Tibial nerve (tissue), 4 donors: Measurements from ENCODE around the gene RAB35. TPM values are rescaled to one million over a fixed set of nuclear protein-coding genes. Genes with fewer than 3 reads are reported as not detected.

Experiments used
- DNase-seq, 2 donors: peaks; one replicate each; pipeline ENCODE4 v3.0.0-alpha.2; 2019; ENCODE audit warnings: low spot score in 2 of 2
- H3K27ac ChIP-seq, 4 donors: fragments of 200-600 bp; sonication (generic) in 3 of 4; one replicate each; pipeline ENCODE4 v1.5.1; 2017 to 2019; ENCODE audit warnings: mild to moderate bottlenecking in 1 of 4
- H3K27me3 ChIP-seq, 2 donors: fragments of 200-600 bp; sonication (generic) in 1 of 2; one replicate each; pipeline versions ENCODE4 v1.5.1 to v1.6.0; 2017 to 2019
- H3K36me3 ChIP-seq, 3 donors: fragments of 200-600 bp; sonication (generic); one replicate each; pipeline ENCODE4 v1.5.1; 2018 to 2019
- H3K4me1 ChIP-seq, 4 donors: fragments of 200-600 bp; sonication (generic) in 3 of 4; one replicate each; pipeline ENCODE4 v1.5.1; 2017 to 2019
- H3K4me3 ChIP-seq, 4 donors: fragments of 200-600 bp; sonication (generic) in 3 of 4; one replicate each; pipeline ENCODE4 v1.5.1; 2017 to 2019; ENCODE audit warnings: mild to moderate bottlenecking in 1 of 4, moderate library complexity in 1 of 4
- H3K9me3 ChIP-seq, 4 donors: fragments of 200-600 bp; sonication (generic) in 3 of 4; one replicate each; pipeline ENCODE4 v1.5.1; 2017 to 2019
- EP300 ChIP-seq, 2 donors: sonication (generic); formaldehyde crosslinking; IDR thresholded peaks; one replicate each; pipeline ENCODE4 v1.6.1; 2017; ENCODE audit warnings: antibody characterized with exemption in 2 of 2, mild to moderate bottlenecking in 1 of 2
- POLR2A ChIP-seq, 2 donors: fragments of 450-650 bp; IDR thresholded peaks; one replicate each; pipeline ENCODE4 v1.6.1; 2017; ENCODE audit warnings: antibody characterized with exemption in 2 of 2, mild to moderate bottlenecking in 2 of 2, moderate library complexity in 2 of 2
- WGBS, 2 donors: methylation state at CpG; one replicate each; pipeline ENCODE4 v1.1.5; 2018; 5-methylcytosine and 5-hydroxymethylcytosine counted together
- total RNA-seq, 4 donors: library from RNA; depleted of rRNA; stranded (reverse); fragments of >200 nt; gene quantifications; one replicate each; pipeline ENCODE4 v1.1.0, GENCODE V29; 2016
- TF ChIP-seq, protein P1 (sequence below), 5 experiments: fragments of 200-600 bp in 3 of 5; fragments of 450-650 bp in 2 of 5; sonication (generic) in 3 of 5; IDR thresholded peaks; one replicate each; pipeline ENCODE4 v1.5.1; 2016 to 2019; ENCODE audit warnings: antibody characterized with exemption in 5 of 5, mild to moderate bottlenecking in 3 of 5, moderate library complexity in 2 of 5

The RAB35 gene
- total RNA-seq, 4 donors from 2014 or later: 22.8 to 30.8 (median 26.2) TPM

DNA sequence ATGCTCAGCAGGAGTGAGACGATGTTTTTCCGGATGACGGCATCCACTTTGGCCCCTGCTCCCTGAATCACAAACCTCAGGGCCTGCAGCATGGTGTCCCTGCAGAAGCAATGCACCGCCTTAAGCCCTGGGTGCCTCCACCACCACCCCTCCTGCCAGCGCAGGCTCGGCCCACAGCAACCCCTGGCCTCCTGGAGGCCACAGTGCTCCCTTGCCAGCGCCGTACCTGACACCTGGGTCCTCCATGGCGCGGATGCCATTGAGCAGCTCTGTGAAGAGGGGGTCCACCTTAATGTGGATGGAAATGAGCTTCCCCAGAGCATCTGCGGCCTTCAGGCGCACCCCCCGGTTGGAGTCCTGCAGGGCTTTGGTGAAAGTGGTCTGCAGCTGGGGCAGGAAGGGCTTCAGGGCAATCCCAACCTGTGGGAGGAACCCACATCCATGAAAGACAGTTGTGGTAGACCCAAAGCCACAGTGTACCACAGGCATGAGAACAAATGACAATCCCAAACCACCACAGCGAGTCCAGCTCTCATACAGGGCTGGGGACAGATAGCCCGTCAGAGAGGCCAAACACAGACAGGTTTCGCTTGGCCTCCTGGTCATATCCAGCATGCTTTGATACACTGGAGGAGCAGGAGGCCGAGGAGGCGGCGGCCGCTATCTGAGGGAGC is 17.9 kb upstream of the RAB35 start:
- no peak for DNase-seq
- H3K27ac ChIP-seq: no peak overlapping the region
- no peaks in the 10 kb centered on the region for H3K27me3 ChIP-seq
- no peaks in the 10 kb centered on the region for H3K9me3 ChIP-seq
- TF ChIP-seq POLR2A (IDR thresholded peaks at IDR 0.05) (no peak), EP300 (IDR thresholded peaks at IDR 0.05) (no peak)
- TF ChIP-seq, protein P1, sequence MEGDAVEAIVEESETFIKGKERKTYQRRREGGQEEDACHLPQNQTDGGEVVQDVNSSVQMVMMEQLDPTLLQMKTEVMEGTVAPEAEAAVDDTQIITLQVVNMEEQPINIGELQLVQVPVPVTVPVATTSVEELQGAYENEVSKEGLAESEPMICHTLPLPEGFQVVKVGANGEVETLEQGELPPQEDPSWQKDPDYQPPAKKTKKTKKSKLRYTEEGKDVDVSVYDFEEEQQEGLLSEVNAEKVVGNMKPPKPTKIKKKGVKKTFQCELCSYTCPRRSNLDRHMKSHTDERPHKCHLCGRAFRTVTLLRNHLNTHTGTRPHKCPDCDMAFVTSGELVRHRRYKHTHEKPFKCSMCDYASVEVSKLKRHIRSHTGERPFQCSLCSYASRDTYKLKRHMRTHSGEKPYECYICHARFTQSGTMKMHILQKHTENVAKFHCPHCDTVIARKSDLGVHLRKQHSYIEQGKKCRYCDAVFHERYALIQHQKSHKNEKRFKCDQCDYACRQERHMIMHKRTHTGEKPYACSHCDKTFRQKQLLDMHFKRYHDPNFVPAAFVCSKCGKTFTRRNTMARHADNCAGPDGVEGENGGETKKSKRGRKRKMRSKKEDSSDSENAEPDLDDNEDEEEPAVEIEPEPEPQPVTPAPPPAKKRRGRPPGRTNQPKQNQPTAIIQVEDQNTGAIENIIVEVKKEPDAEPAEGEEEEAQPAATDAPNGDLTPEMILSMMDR (IDR thresholded peaks at IDR 0.05): no peak
- peaks cover 8 to 100% (median 69%) of the 10 kb centered on the region in 3 donors for H3K36me3 ChIP-seq
- WGBS, 2 donors: 96 to 99% methylated on average over 20 of the region's 20 CpGs
- no peak overlapping the region for H3K4me3 ChIP-seq
- H3K4me1 ChIP-seq: no peaks in the 10 kb centered on the region

DNA sequence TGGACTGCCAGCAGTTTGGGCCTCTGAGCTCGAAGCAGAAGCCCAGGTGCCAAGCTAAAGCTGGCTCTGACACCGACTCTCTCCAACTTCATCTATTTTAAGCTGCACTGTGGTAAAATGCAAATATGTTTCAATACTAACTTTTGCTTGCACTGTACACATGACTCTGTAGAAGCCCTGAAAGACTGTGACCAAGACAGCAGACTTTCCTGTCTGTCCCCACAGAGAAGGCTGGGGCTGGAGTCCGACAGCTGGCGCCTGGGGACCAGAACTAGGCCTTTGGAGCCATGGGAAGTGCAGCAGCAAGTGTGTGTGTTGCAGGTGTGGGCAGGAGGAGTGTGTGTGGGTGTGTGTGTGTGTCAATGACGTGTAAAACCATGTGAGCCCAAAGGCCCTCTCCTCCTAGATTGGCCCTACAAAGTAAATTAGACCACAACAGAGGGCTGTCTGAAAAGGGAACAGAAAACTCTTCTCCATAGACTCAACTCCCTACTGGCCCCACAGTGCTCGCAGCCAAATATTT is 16.4 kb upstream of the RAB35 start:
- no peak overlapping the region for H3K27ac ChIP-seq
- H3K4me1 ChIP-seq: no peaks in the 10 kb centered on the region
- DNase-seq: no peak
- H3K9me3 ChIP-seq: no peaks in the 10 kb centered on the region
- H3K36me3 ChIP-seq: peaks cover 8 to 100% (median 67%) of the 10 kb centered on the region in 3 donors
- WGBS, 2 donors: 85 to 93% methylated on average over 6 of the region's 6 CpGs
- H3K4me3 ChIP-seq: no peak overlapping the region
- TF ChIP-seq, protein P1 (IDR thresholded peaks at IDR 0.05): no peak
- TF ChIP-seq EP300 (IDR thresholded peaks at IDR 0.05): no peak
- no peak for TF ChIP-seq POLR2A (IDR thresholded peaks at IDR 0.05)
- H3K27me3 ChIP-seq: no peaks in the 10 kb centered on the region

DNA sequence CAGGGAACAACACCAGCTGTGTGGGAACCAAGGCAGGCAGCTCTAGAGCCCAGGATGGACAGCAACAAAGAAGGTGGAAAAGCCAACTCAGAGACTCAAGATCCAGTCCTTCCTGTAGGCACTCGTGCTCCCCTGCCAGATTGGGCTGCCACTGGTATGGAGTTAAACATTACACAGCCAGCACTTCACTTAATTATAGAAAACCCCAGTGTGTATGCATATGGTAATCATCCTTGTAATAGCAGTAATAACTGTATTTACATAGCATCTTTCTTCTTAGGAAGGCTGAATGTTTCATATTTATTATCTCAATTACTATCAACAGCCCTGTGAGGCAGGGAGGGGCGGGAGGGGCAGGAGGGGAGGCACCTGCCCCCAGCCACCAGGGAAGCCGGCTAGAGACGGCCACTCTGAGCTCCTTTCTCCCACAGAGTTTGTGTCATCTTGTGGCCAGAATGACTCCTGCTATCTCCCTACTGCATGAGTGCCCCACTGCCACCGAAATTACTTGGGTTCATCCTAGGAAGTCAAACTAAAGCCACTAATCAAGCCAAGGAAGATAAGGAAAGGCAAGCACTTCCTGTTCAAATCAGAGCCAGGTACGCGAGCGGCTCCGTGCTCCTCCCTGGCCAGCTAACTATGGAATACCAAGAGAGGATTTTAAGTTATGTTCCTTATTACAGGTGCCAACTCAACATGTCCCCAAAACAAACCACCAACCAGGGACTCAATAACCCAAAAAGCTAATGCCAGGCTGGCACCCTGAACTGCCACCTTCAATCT is 15.7 kb upstream of the RAB35 start:
- 84 to 85% methylated on average over 9 of the region's 9 CpGs for WGBS, 2 donors
- TF ChIP-seq POLR2A (IDR thresholded peaks at IDR 0.05): no peak
- TF ChIP-seq, protein P1 (IDR thresholded peaks at IDR 0.05): no peak
- no peak for TF ChIP-seq EP300 (IDR thresholded peaks at IDR 0.05)
- peaks cover 8 to 100% (median 60%) of the 10 kb centered on the region in 3 donors for H3K36me3 ChIP-seq
- H3K27ac ChIP-seq: no peak overlapping the region
- H3K9me3 ChIP-seq: no peaks in the 10 kb centered on the region
- H3K4me3 ChIP-seq: no peak overlapping the region
- no peak for DNase-seq
- H3K4me1 ChIP-seq: no peaks in the 10 kb centered on the region
- no peaks in the 10 kb centered on the region for H3K27me3 ChIP-seq

DNA sequence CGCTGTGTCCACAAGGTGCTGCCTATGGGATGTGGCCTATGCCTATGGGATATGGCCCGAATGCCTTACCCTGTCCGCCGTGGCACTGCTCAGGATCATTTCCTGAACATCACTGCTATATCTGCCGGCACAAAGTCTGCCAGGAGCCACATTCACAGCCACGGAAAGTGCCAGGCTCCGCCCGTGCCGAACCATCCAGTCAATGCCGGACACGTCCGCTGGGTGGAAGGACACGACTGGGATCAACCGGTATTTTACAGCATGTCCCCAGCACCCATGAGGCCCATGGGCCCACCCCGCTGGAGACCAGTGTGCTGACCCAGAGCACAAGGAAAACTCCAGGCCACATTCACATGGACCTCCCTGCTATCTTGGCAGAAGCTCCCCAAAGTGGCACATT is 14.6 kb upstream of the RAB35 start:
- Histone ChIP-seq H3K4me3 (no peak overlapping the region), H3K36me3 (peaks cover 8 to 100% (median 50%) of the 10 kb centered on the region in 3 donors), H3K4me1 (peaks cover 0 to 9% (median 1%) of the 10 kb centered on the region in 4 donors), H3K27ac (no peak overlapping the region), H3K9me3 (no peaks in the 10 kb centered on the region), H3K27me3 (no peaks in the 10 kb centered on the region)
- DNase-seq: no peak
- TF ChIP-seq POLR2A (IDR thresholded peaks at IDR 0.05): no peak
- TF ChIP-seq, protein P1 (IDR thresholded peaks at IDR 0.05): no peak
- TF ChIP-seq EP300 (IDR thresholded peaks at IDR 0.05): no peak
- 90 to 95% methylated on average over 15 of the region's 15 CpGs for WGBS, 2 donors

DNA sequence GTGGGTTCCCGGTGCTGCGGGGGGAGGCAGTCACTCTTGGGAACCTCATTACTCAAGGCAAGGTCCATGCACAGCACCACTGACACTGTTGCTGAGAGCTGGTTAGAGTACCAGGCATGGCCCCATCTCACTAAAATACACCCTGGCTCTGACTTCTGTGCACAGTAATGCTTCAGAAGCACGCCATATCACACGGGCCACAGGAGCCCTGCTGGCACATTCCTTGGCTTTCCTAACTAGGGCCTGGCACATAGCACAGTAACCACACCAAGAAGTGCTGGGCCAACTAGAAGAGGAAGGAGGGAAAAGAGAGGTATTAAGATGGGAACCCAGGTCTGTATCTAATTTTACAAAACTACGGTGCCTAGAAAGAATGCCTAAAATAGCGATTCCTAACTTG is 13.5 kb upstream of the RAB35 start:
- Histone ChIP-seq H3K9me3 (no peaks in the 10 kb centered on the region), H3K27ac (no peak overlapping the region), H3K4me1 (peaks cover 0 to 12% (median 3%) of the 10 kb centered on the region in 4 donors), H3K36me3 (peaks cover 8 to 95% (median 43%) of the 10 kb centered on the region in 3 donors), H3K27me3 (no peaks in the 10 kb centered on the region), H3K4me3 (no peak overlapping the region)
- no peak for DNase-seq
- TF ChIP-seq, protein P1 (IDR thresholded peaks at IDR 0.05): no peak
- TF ChIP-seq EP300 (IDR thresholded peaks at IDR 0.05): no peak
- no peak for TF ChIP-seq POLR2A (IDR thresholded peaks at IDR 0.05)
- WGBS, 2 donors: 93 to 96% methylated on average over 6 of the region's 6 CpGs
